HG03442 (cell line): Measurements from ENCODE around the gene CCDC68.
"Not testable (repeated sequence)": the region's sequence is repeated elsewhere in the genome, so short reads cannot be mapped to it uniquely, and the experiment has no call there.

Experiments
- ATAC-seq: cut with Tn5 transposase; IDR thresholded peaks from one replicate; pipeline ENCODE4 v1.9.1; 2021; ENCODE audit warnings: mild to moderate bottlenecking, moderate library complexity; ENCODE audit not compliant: unreplicated experiment

The CCDC68 gene, protein sequence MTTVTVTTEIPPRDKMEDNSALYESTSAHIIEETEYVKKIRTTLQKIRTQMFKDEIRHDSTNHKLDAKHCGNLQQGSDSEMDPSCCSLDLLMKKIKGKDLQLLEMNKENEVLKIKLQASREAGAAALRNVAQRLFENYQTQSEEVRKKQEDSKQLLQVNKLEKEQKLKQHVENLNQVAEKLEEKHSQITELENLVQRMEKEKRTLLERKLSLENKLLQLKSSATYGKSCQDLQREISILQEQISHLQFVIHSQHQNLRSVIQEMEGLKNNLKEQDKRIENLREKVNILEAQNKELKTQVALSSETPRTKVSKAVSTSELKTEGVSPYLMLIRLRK

DNA sequence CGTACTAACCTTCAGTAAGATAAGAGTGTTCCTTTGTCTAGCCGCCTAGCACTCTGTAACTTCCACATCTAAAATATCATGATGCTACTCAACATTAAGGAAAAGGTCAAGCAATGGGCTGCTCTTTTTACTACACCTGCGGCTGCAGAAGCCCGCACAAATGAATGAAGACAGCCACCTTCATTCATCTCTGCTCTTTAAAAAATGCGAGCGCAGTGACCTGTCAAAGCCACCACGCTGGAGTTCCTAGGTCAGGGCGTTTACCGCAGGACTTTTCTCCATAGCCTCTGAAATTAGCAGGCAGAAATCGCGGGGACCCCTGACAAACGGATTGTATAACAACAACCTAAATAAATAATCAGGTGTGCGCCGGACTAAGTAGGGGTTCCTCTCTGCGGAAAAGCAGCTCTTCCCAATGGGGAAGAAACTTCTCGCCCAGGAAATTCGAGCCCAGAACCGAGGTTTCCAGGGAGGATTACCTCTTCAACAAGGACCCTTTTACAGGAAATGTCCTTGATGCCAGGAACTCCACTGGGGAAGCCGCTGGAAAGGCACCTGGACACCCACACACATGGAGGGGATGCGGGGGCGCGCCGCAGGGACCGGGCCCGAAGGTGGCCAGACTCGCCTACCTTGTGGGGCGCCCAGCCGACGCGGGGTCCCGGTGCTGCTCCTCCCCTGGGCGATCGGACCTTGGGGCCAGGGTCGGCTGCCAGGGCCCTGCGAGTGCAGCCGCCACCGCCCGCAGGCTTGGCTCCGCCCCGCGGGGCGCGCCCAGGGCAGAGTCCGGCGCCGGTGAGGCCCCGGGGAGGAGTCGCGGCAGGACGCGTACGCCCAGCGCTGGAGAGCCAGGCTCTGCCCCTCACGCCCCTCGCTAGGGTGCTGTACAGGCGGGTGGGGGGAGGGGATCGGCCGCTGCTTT is at the start of gene CCDC68:
Gene CCDC68, minus strand, starts transcription at position 758 of the 922 bp plus-strand sequence. CDS start 16,670 bp downstream, outside the sequence.
- no peak for ATAC-seq

DNA sequence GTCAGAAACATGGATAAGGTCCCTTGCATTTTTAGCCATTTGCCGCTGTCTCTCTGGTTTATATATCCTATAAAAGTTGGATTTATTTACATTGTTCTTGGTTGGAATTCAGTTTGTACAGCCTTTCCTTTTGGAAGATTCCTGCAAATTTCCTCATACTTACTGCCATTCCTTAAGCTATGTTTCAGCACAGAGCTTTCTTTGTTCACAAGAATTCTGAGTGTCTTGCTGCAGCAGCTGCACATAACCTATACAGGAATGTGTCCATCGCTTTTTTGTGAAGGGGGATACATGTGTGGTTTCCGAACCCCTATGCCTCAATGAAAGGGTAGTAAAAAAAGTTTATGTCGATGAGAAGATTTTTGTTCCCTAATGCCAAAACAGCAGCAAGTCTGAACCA is 48.3 kb upstream of the CCDC68 start:
- no peak for ATAC-seq

- ATAC-seq, result no peak
Measured at GRCh38 chr18:55003695-55004094, 44.4 kb upstream of the CCDC68 start.

- no peak for ATAC-seq
Measured at GRCh38 chr18:55002261-55002660, 43.0 kb upstream of the CCDC68 start.

DNA sequence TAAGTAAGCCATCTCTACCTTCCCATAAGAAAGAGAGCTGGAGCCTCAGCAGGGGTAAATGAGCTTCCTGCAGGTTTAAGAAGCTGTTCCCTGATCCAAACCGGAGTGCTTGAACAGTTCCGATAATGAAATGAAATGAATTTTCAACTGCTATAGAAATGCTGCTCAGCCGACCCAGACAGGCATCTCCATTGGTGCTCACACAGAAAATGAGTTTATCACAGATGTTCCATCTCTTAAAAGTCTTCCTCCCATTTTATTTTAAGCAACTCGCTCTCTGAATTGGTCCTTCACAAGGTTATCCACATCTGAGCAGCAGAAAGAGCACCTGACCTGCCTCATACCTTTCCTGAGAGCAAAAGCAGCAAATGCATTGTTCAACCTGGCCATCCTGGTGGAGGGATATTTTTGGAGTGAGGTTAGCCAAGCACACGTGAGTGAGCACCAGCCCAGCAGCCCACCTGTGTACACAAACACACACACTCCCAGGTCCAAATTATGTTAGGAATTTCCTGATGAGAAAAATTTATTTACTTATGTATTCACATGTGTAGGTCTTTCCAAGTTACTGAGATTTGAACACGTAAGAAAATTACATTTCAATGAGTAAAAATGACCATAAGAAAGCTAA is 42.2 kb upstream of the CCDC68 start:
- ATAC-seq, result no peak

DNA sequence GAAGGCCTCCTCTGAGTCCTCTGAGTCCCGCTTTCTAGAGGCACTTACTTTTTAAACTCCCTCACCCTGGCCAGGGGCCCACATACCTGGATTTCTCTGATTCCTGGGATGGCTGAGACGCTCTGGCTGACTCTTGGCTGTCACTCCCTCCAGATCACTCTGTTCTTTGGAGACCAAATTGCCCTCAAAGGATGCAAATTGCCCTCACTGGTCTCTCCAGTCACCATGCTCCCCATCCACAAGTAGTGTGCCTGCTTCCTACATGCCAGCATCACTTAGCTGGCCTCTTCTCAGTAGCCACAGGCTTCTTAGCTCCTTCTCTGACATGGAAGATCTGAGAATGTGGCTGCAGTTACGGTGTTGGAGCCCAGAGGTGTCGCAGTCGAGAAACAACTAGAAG is 41.3 kb upstream of the CCDC68 start:
- ATAC-seq, result no peak

DNA sequence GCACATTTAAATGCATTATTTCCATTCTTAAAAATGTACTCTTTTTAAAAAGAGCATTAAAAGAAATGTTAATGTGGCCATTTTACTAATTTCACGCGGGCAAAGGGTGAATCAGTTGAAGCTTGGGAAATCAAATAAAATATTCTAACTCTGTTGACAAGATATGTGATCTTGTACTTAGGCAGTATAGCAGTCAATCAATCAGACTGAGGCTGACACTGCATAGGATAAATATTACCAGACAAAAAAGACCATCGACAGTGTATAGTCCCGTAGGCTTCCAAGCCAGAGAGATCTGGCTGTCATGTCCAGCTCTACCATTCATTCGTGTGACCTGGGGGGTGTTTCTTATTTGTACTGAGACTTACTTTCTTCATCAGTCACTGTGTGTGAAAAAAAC is 39.8 kb upstream of the CCDC68 start:
- no peak for ATAC-seq

DNA sequence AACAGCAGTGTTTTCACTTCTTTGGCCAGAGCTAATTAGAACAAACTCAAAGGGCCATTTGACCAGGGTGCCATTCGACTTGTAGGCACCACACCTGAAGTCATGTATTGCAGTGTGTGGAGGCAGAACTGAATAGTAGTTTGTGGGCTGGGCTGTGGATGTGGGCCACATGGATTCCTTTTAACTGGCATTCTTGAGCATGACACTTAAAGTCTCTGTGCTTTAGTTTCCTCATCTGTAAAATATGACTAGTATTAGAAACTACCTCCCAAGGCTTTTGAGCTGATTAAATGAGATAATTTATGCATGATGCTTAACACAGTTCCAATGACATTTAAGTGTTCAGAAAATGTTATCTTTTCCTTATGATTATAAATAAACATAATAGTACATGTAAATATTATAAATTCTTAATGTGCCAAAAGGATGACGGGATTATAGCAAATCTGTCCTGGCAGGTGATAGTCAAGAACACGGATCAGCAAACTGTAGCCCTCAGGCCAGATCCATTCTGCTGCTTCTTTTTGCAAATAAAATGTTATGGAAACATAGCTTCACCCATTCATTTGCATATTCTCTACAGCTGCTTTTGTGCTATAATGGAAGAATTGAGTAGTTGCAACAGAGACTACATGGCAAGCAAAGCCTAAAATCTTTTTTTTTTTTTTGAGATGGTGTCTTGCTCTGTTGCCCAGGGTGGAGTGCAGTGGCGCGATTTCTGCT is 36.3 kb upstream of the CCDC68 start:
- ATAC-seq, result no peak

DNA sequence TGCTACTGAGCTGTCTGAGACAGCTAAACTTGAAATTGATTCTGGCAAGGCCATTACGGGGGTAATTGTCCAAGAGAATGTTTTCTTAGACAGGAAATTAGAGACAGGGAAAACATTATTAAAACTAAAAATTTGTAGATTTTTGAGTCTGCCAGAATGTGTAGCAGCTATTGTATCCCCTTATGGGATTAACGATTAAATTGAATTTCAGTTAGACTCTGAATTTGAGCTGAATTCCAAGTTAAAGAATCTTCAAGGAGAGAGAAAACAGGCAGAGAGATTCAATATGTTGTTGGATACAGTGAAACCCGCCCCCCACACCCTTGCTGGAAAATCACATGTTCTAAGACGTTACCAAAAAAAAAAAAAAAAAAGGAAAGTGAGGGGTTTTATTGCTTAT is 32.7 kb upstream of the CCDC68 start:
- no peak for ATAC-seq

GRCh38 chr18:54984908-54985307 is 25.6 kb upstream of the CCDC68 start:
- no peak for ATAC-seq

- ATAC-seq, result no peak
Measured at GRCh38 chr18:54983791-54984190, 24.5 kb upstream of the CCDC68 start.

DNA sequence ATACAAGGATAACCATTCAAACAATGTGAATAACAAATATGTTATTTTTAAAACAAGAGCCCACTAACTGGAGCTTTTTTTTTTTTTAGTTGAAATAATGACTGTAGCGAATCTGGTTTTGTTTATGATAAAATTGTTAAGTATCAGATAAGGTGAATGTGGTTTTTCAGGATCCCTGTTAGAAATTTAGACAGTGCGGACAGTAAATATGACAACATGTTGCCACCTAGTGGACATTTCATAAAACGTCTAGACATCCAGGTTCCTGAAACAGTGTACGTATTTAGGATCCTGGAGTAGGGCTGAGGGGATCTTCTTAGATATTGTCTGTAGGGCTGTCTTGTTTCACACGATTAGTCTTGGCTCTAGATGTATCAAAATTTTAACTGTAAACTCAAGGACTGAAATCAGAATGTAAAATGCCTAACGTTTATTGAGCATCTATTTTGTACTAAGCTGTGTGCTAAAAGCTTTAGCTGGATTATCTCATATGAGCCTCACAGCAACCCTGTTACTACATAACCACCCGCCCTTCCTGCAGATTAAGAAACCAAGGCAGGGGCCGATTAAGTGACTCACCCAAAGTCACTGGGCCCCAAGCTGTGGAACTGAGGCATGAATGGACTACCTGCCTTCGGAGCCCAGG is 23.9 kb upstream of the CCDC68 start:
- ATAC-seq, result peak; percentile 72

DNA sequence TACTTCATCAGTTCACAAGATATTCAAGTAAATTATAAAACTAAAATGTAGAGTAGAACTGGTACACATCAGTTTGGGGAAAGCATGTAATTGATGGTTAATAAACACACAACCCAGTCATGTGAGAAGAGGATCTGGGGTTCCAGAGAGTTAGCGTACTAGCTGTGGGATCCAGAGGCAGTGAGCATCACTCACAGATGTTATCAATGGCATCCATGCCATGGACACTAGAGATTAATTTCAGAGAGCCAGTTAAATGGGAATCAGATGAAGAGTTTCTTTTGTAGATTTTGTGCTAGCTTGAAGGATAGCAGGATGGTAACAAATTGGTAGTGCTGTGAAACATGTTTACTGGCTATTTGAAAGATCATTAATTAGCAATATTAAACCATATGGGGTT is 21.8 kb upstream of the CCDC68 start:
- no peak for ATAC-seq

DNA sequence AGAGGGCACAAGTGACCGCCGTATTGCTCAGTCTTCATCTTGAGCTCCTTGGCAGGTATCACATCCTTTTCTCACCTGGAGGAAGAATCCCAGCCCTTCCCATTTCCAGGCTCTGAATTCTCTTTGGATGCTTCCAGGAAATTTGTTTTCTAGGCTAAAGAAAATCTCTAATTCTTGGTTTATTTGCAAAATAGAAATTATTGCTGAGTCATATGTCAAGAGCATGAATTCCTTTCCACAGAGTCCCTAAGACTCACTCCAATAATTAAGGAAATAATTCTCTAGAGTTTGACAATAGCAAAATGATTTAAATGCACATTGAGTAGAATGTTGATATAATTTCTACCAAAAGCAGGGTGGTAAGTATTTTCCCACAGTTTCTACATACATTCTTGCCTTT is 16.3 kb upstream of the CCDC68 start:
- ATAC-seq, result no peak

GRCh38 chr18:54973046-54973445 is 13.8 kb upstream of the CCDC68 start:
- no peak for ATAC-seq

DNA sequence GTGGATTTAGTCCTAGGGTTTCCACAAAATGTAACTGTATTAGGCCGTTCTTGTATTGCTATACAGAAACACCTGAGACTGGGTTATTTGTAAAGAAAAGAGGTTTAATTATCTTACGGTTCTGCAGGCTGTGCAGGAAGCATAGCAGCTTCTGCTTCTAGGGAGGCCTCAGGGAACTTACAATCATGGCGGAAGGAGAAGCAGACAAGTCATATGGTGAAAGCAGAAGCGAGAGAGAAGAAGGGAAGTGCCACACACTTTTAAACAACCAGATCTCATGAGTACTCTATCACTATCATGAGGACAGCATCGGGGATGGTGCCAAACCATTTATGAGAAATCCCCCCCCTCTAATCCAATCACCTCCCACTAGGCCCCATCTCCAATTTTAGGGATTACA is 9.5 kb upstream of the CCDC68 start:
- no peak for ATAC-seq

GRCh38 chr18:54968237-54968636 is 9.0 kb upstream of the CCDC68 start:
- not testable (repeated sequence) for ATAC-seq

- no peak for ATAC-seq
Measured at GRCh38 chr18:54967786-54968185, 8.5 kb upstream of the CCDC68 start.

GRCh38 chr18:54964741-54965140 is 5.5 kb upstream of the CCDC68 start:
- ATAC-seq, result no peak

- no peak for ATAC-seq
Measured at GRCh38 chr18:54962919-54963645, 3.8 kb upstream of the CCDC68 start.
